Natural killer cell treated with Interleukin-12 subunit alpha and Interleukin-12 subunit beta and Interleukin-15 and Interleukin-18, amount 100 ng/mL, for 72 hours (primary cell): ENCODE results near the gene DOP1B. TPM values are rescaled to one million over a fixed set of nuclear protein-coding genes. Genes with fewer than 3 reads are reported as not detected.

Source experiments
- ATAC-seq, 2 donors: fragments of 150-1000 bp; cut with Tn5 transposase in 1 of 2; sonication (Bioruptor Pico), chemical (Tn5 transposase) in 1 of 2; 2 replicates each; pipeline ENCODE4 v1.10.0; 2021
- DNase-seq: peaks from one replicate; pipeline ENCODE4 v3.0.0; 2022; ENCODE audit warnings: low spot score
- H3K27ac Mint-ChIP-seq, 2 donors: 1 replicate in 1 of 2; 2 replicates in 1 of 2; pipeline ENCODE4 v1.8.0; 2022; ENCODE audit warnings: mixed read lengths in 2 of 2, mild to moderate bottlenecking in 1 of 2, moderate library complexity in 1 of 2
- H3K27me3 Mint-ChIP-seq, 2 donors: 1 replicate in 1 of 2; 2 replicates in 1 of 2; pipeline ENCODE4 v1.8.0; 2022; ENCODE audit warnings: mixed read lengths in 2 of 2
- H3K36me3 Mint-ChIP-seq: one replicate; pipeline ENCODE4 v1.8.0; 2022; ENCODE audit warnings: mixed read lengths
- H3K4me1 Mint-ChIP-seq, 2 donors: 1 replicate in 1 of 2; 2 replicates in 1 of 2; pipeline ENCODE4 v1.8.0; 2022; ENCODE audit warnings: low read depth in 2 of 2, mixed read lengths in 2 of 2, mild to moderate bottlenecking in 1 of 2
- H3K4me3 Mint-ChIP-seq: one replicate; pipeline ENCODE4 v1.8.0; 2022; ENCODE audit warnings: mixed read lengths
- H3K9me3 Mint-ChIP-seq: 2 replicates; pipeline ENCODE4 v1.8.0; 2022; ENCODE audit warnings: mixed read lengths
- total RNA-seq, 2 donors: library from RNA; stranded (reverse); gene quantifications; one replicate each; pipeline ENCODE4 v1.2.3, GENCODE V29; 2022

DOP1B gene
- total RNA-seq, 2 donors from 2014 or later: 8.9 to 16.3 TPM

GRCh38 chr21:36170823-36171222 lies 14.2 kb downstream of the DOP1B start:
- H3K4me1 Mint-ChIP-seq: peaks cover 10 to 23% of the 10 kb centered on the region in 2 donors
- no peak overlapping the region for H3K4me3 Mint-ChIP-seq
- no peaks in the 10 kb centered on the region for H3K9me3 Mint-ChIP-seq
- no peaks in the 10 kb centered on the region for H3K36me3 Mint-ChIP-seq
- no peak overlapping the region for H3K27ac Mint-ChIP-seq
- ATAC-seq (no peak), DNase-seq (no peak)
- H3K27me3 Mint-ChIP-seq: no peaks in the 10 kb centered on the region

- DNase-seq: no peak
- H3K27me3 Mint-ChIP-seq: no peaks in the 10 kb centered on the region
- H3K4me1 Mint-ChIP-seq: peaks cover 10 to 23% of the 10 kb centered on the region in 2 donors
- no peaks in the 10 kb centered on the region for H3K9me3 Mint-ChIP-seq
- H3K27ac Mint-ChIP-seq: peak overlapping the region; percentile 65 to 92
- ATAC-seq: no peak
- H3K36me3 Mint-ChIP-seq: no peaks in the 10 kb centered on the region
- no peak overlapping the region for H3K4me3 Mint-ChIP-seq
Observed at GRCh38 chr21:36171336-36171735, 14.7 kb downstream of the DOP1B start.

GRCh38 chr21:36171741-36172331 lies 15.2 kb downstream of the DOP1B start:
- Mint-ChIP-seq H3K9me3 (no peaks in the 10 kb centered on the region), H3K4me3 (no peak overlapping the region), H3K27ac (peak overlapping the region; percentile 65 to 92)

GRCh38 chr21:36174780-36175179 lies 18.2 kb downstream of the DOP1B start:
- H3K27ac Mint-ChIP-seq: peak overlapping the region in 1 of 2 donors; percentile 92
- no peak overlapping the region for H3K4me3 Mint-ChIP-seq
- H3K4me1 Mint-ChIP-seq: peaks cover 10 to 19% of the 10 kb centered on the region in 2 donors
- no peaks in the 10 kb centered on the region for H3K9me3 Mint-ChIP-seq
- H3K27me3 Mint-ChIP-seq: no peaks in the 10 kb centered on the region
- H3K36me3 Mint-ChIP-seq: no peaks in the 10 kb centered on the region
- DNase-seq: no peak
- ATAC-seq: no peak

More at GRCh38 chr21:36171741-36172331, 15.2 kb downstream of the DOP1B start:
- ATAC-seq (no peak), DNase-seq (no peak)
- Mint-ChIP-seq H3K36me3 (no peaks in the 10 kb centered on the region), H3K4me1 (peaks cover 10 to 22% of the 10 kb centered on the region in 2 donors), H3K27me3 (no peaks in the 10 kb centered on the region)

- DNase-seq (no peak), ATAC-seq (no peak)
- no peak overlapping the region for H3K4me3 Mint-ChIP-seq
- no peaks in the 10 kb centered on the region for H3K36me3 Mint-ChIP-seq
- peaks cover 10 to 17% of the 10 kb centered on the region in 2 donors for H3K4me1 Mint-ChIP-seq
- no peaks in the 10 kb centered on the region for H3K27me3 Mint-ChIP-seq
- no peaks in the 10 kb centered on the region for H3K9me3 Mint-ChIP-seq
- peak overlapping the region in 1 of 2 donors; percentile 92 for H3K27ac Mint-ChIP-seq
Observed at GRCh38 chr21:36175771-36176565, 19.3 kb downstream of the DOP1B start.

- no peaks in the 10 kb centered on the region for H3K9me3 Mint-ChIP-seq
- no peak overlapping the region for H3K4me3 Mint-ChIP-seq
- no peak overlapping the region for H3K27ac Mint-ChIP-seq
- peaks cover 5 to 16% of the 10 kb centered on the region in 2 donors for H3K4me1 Mint-ChIP-seq
- H3K27me3 Mint-ChIP-seq: no peaks in the 10 kb centered on the region
- ATAC-seq (no peak), DNase-seq (no peak)
- no peaks in the 10 kb centered on the region for H3K36me3 Mint-ChIP-seq
Observed at GRCh38 chr21:36178349-36178748, 21.7 kb downstream of the DOP1B start.

- Mint-ChIP-seq H3K27me3 (no peaks in the 10 kb centered on the region), H3K4me1 (peaks cover under 1 to 13% of the 10 kb centered on the region in 2 donors), H3K4me3 (no peak overlapping the region), H3K9me3 (no peaks in the 10 kb centered on the region), H3K36me3 (no peaks in the 10 kb centered on the region), H3K27ac (no peak overlapping the region)
- DNase-seq (no peak), ATAC-seq (no peak)
Observed at GRCh38 chr21:36179145-36179544, 22.5 kb downstream of the DOP1B start.

- ATAC-seq: no peak
- H3K36me3 Mint-ChIP-seq: no peaks in the 10 kb centered on the region
- H3K27ac Mint-ChIP-seq: no peak overlapping the region
- no peaks in the 10 kb centered on the region for H3K27me3 Mint-ChIP-seq
- no peak for DNase-seq
- peaks cover 0 to 6% of the 10 kb centered on the region in 2 donors for H3K4me1 Mint-ChIP-seq
- no peak overlapping the region for H3K4me3 Mint-ChIP-seq
- H3K9me3 Mint-ChIP-seq: no peaks in the 10 kb centered on the region
Observed at GRCh38 chr21:36180963-36181362, 24.3 kb downstream of the DOP1B start.

- no peak overlapping the region for H3K27ac Mint-ChIP-seq
- DNase-seq: no peak
- H3K36me3 Mint-ChIP-seq: no peaks in the 10 kb centered on the region
- H3K4me1 Mint-ChIP-seq: peaks cover 2 to 8% of the 10 kb centered on the region in 2 donors
- ATAC-seq: no peak
- H3K4me3 Mint-ChIP-seq: no peak overlapping the region
- no peaks in the 10 kb centered on the region for H3K9me3 Mint-ChIP-seq
- H3K27me3 Mint-ChIP-seq: no peaks in the 10 kb centered on the region
Observed at GRCh38 chr21:36183144-36183795, 26.6 kb downstream of the DOP1B start.

- Mint-ChIP-seq H3K27me3 (no peaks in the 10 kb centered on the region), H3K27ac (no peak overlapping the region), H3K9me3 (no peaks in the 10 kb centered on the region), H3K4me3 (no peak overlapping the region), H3K36me3 (no peaks in the 10 kb centered on the region), H3K4me1 (peaks cover 6 to 10% of the 10 kb centered on the region in 2 donors)
- DNase-seq: no peak
- ATAC-seq: no peak
Observed at GRCh38 chr21:36184545-36184944, 27.9 kb downstream of the DOP1B start.

GRCh38 chr21:36185523-36185922 lies 28.9 kb downstream of the DOP1B start:
- DNase-seq (no peak), ATAC-seq (no peak)
- Mint-ChIP-seq H3K36me3 (no peaks in the 10 kb centered on the region), H3K4me3 (no peak overlapping the region), H3K27ac (no peak overlapping the region), H3K4me1 (peaks cover 6 to 10% of the 10 kb centered on the region in 2 donors), H3K27me3 (no peaks in the 10 kb centered on the region), H3K9me3 (no peaks in the 10 kb centered on the region)

GRCh38 chr21:36186081-36186480 lies 29.5 kb downstream of the DOP1B start:
- Mint-ChIP-seq H3K4me3 (no peak overlapping the region), H3K9me3 (no peaks in the 10 kb centered on the region), H3K4me1 (peaks cover 6 to 10% of the 10 kb centered on the region in 2 donors), H3K27ac (no peak overlapping the region), H3K36me3 (no peaks in the 10 kb centered on the region), H3K27me3 (no peaks in the 10 kb centered on the region)
- DNase-seq (no peak), ATAC-seq (no peak)

GRCh38 chr21:36186506-36187399 lies 30.1 kb downstream of the DOP1B start:
- Mint-ChIP-seq H3K4me3 (no peak overlapping the region), H3K27me3 (no peaks in the 10 kb centered on the region)

More at GRCh38 chr21:36186506-36187399, 30.1 kb downstream of the DOP1B start:
- H3K9me3 Mint-ChIP-seq: no peaks in the 10 kb centered on the region
- peaks cover 6% of the 10 kb centered on the region in 2 donors for H3K4me1 Mint-ChIP-seq
- DNase-seq (no peak), ATAC-seq (no peak)
- H3K36me3 Mint-ChIP-seq: no peaks in the 10 kb centered on the region
- H3K27ac Mint-ChIP-seq: no peak overlapping the region
